Epithelial cell of alveolus of lung (primary cell): Measurements from ENCODE around the gene SELENOT. TPM values are rescaled to one million over a fixed set of nuclear protein-coding genes. Genes with fewer than 3 reads are reported as not detected.

Experiments
- total RNA-seq: library from RNA; depleted of rRNA; stranded (reverse); fragments of >200 nt; gene quantifications from 2 replicates; pipeline ENCODE4 v1.2.1, GENCODE V29; 2015

SELENOT gene, protein sequence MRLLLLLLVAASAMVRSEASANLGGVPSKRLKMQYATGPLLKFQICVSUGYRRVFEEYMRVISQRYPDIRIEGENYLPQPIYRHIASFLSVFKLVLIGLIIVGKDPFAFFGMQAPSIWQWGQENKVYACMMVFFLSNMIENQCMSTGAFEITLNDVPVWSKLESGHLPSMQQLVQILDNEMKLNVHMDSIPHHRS
- 149 and 152 TPM in 2 replicates for total RNA-seq

DNA sequence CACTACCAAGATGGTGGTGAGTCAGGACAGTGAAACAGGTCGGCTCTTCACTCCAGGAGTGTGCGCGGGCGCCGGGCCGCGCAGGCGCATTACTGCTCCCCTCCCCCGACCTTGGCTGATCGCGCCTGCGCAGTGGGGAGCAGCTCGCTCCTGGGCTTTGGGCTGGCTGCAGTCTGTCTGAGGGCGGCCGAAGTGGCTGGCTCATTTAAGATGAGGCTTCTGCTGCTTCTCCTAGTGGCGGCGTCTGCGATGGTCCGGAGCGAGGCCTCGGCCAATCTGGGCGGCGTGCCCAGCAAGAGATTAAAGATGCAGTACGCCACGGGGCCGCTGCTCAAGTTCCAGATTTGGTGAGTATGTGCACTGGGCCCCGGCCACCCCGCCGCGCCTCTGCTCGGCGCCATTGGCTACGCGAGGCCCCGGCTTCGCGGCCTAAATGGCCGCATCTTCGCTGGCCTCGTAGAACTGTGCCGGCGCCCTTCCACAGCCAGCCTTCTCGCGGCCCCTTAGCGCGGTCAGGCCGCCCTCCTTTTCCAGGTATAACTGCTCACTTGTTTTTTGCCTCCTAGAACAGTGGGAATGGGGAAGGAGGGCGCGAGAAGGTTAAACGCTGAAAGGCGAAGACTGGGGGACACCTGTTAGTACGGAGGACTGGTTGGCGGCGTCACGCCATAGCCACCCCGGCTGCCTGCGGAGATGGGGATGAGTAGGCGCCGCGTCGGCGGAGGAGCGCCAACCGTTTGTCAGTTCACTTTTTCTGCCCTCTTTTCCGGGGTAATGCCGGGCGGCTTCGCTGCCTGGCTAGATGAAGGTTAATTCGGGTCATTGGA, at the start of gene SELENOT:
SELENOT (plus strand) TSS at position 169 of the 827 bp plus-strand sequence; CDS start at position 211, 42 bp downstream.

Other genes with a start within 250 kb of the SELENOT start
- 9.2 and 11.0 TPM in 2 replicates for gene TSC22D2, start 195.0 kb upstream of the SELENOT start, total RNA-seq
- gene SERP1, start 56.8 kb upstream of the SELENOT start, total RNA-seq, result 248 and 349 TPM in 2 replicates
- 156 and 186 TPM in 2 replicates for gene EIF2A, start 56.5 kb upstream of the SELENOT start, total RNA-seq
- gene ERICH6, start 100.6 kb downstream of the SELENOT start, total RNA-seq, result 0.48 TPM in 1 of 2 replicates, not detected in the other
- gene SIAH2, start 159.8 kb downstream of the SELENOT start, total RNA-seq, result 15.5 and 19.9 TPM in 2 replicates